Naive thymus-derived CD4-positive, alpha-beta T cell (primary cell): Measurements from ENCODE around the gene STAT6. TPM values are rescaled to one million over a fixed set of nuclear protein-coding genes. Genes with fewer than 3 reads are reported as not detected.

Experiments used
- ATAC-seq: fragments of 150-1000 bp; cut with Tn5 transposase; 2 replicates; pipeline ENCODE4 v1.10.0; 2021; ENCODE audit warnings: mild to moderate bottlenecking, moderate library complexity
- CTCF ChIA-PET: fragments of 350-600 bp; sonication (Branson Sonifier 250); formaldehyde crosslinking; loops from one replicate; lab custom pipeline; 2021; ENCODE audit warnings: antibody characterized with exemption; lab: Charles Lee
- POLR2A ChIA-PET: fragments of 350-600 bp; sonication (Branson Sonifier 250); formaldehyde crosslinking; loops from one replicate; lab custom pipeline; 2021; ENCODE audit warnings: antibody characterized with exemption, inconsistent platforms; lab: Charles Lee
- DNase-seq, 9 donors: peaks; one replicate each; pipeline versions ENCODE4 v3.0.0 to v3.0.0-alpha.2; 2020 to 2022; ENCODE audit warnings: mixed read lengths in 1 of 9
- H3K27ac ChIP-seq: one replicate; pipeline ENCODE4 v1.7.0; 2013; ENCODE audit warnings: mild to moderate bottlenecking, low read depth, low read length, moderate library complexity
- H3K27me3 ChIP-seq, 2 donors: one replicate each; pipeline ENCODE4 v1.7.0; 2013; ENCODE audit warnings: low read length in 2 of 2, mild to moderate bottlenecking in 2 of 2, moderate library complexity in 2 of 2; ENCODE audit not compliant: control insufficient read depth in 2 of 2, insufficient read depth in 2 of 2
- H3K36me3 ChIP-seq, 3 experiments: 1 replicate in 2 of 3; 2 replicates in 1 of 3; pipeline ENCODE4 v1.7.0; 2013; ENCODE audit warnings: low read length in 3 of 3, mild to moderate bottlenecking in 3 of 3, moderate library complexity in 1 of 3; ENCODE audit not compliant: insufficient read depth in 3 of 3, control insufficient read depth in 2 of 3
- H3K4me1 ChIP-seq, 2 donors: one replicate each; pipeline ENCODE4 v1.7.0; 2013; ENCODE audit warnings: low read length in 2 of 2, mild to moderate bottlenecking in 2 of 2, moderate library complexity in 1 of 2; ENCODE audit not compliant: control insufficient read depth in 2 of 2, insufficient read depth in 2 of 2
- H3K4me3 ChIP-seq: 2 replicates; pipeline ENCODE4 v1.7.0; 2013; ENCODE audit warnings: mild to moderate bottlenecking, low read length
- H3K9me3 ChIP-seq, 3 experiments: 1 replicate in 2 of 3; 2 replicates in 1 of 3; pipeline ENCODE4 v1.7.0; 2013; ENCODE audit warnings: low read length in 3 of 3; ENCODE audit not compliant: control insufficient read depth in 2 of 3
- H3K27ac Mint-ChIP-seq, 9 donors: one replicate each; pipeline ENCODE4 v1.8.0; 2020 to 2022; ENCODE audit warnings: mixed read lengths in 9 of 9, mild to moderate bottlenecking in 8 of 9, moderate library complexity in 5 of 9, inconsistent platforms in 2 of 9
- H3K27me3 Mint-ChIP-seq, 5 donors: one replicate each; pipeline ENCODE4 v1.8.0; 2021 to 2022; ENCODE audit warnings: mixed read lengths in 5 of 5, mild to moderate bottlenecking in 1 of 5
- H3K36me3 Mint-ChIP-seq, 5 donors: one replicate each; pipeline ENCODE4 v1.8.0; 2020 to 2022; ENCODE audit warnings: mixed read lengths in 5 of 5, mild to moderate bottlenecking in 3 of 5, inconsistent platforms in 1 of 5
- H3K4me1 Mint-ChIP-seq, 7 donors: one replicate each; pipeline ENCODE4 v1.8.0; 2020 to 2022; ENCODE audit warnings: mixed read lengths in 7 of 7, mild to moderate bottlenecking in 3 of 7, inconsistent platforms in 1 of 7
- H3K4me3 Mint-ChIP-seq, 10 donors: one replicate each; pipeline ENCODE4 v1.8.0; 2020 to 2022; ENCODE audit warnings: mild to moderate bottlenecking in 10 of 10, mixed read lengths in 10 of 10, moderate library complexity in 6 of 10, inconsistent platforms in 2 of 10
- H3K9me3 Mint-ChIP-seq, 11 donors: one replicate each; pipeline ENCODE4 v1.8.0; 2020 to 2022; ENCODE audit warnings: mixed read lengths in 11 of 11, mild to moderate bottlenecking in 4 of 11, inconsistent platforms in 1 of 11, moderate library complexity in 1 of 11
- intact Hi-C, 2 donors: fragments of 100-400 bp; cut with micrococcal nuclease; formaldehyde crosslinking; loops; one replicate each; pipeline ENCODE4 v1.15.1; 2023
- polyA plus RNA-seq, 2 donors: library from polyadenylated mRNA; unstranded; fragments of 300-500 nt; fragmentation: Illumina TruSeq; gene quantifications; one replicate each; pipeline ENCODE4 v1.2.3, GENCODE V29; 2021
- total RNA-seq, 6 experiments: library from RNA in 5 of 6; stranded (reverse) in 5 of 6; gene quantifications; 1 replicate in 5 of 6; 2 replicates in 1 of 6; pipeline ENCODE4 v1.2.3 and lab custom pipeline; 2021 to 2026

The STAT6 gene
- total and polyA plus RNA-seq, 7 experiments from 2014 or later: 99.3 to 403 (median 231) TPM

DNA sequence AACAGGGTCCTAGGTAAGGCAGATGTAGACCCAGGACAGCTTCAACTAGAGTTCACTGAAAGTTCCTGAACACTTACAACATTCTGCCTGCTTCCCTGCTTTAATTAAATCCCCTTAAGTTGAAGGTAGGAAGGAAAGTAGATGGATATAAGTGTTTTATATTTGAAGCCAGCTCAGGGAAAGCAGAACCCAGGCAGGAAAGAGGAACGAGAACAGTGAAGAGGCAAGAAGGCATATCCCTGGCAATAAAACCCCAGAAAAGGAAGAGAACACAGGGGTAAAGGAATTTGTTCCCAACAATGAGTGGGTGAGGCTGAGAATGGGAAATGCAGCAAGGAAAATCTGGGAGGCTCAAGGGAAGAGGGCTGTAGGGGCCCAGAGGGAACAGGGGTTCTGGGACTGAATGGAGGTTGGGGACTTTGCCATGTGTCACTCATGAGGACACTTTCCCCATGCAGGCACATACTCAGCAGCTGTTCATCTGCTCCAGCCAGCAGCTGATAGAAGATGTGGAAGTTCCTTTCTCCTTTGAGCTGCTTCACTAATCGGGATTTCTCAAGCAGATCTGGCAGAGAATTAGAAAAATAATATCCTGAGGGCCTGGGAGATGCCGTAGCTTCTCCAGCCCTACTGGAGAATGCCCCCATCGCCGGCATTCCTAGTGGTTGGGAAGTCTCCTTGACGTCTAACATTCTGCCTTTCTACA is 64.9 kb downstream of the STAT6 start:
- ChIA-PET POLR2A (interaction anchor here (0.8 to 2.4 kb wide), 6 partner anchors 9 to 29 kb away, joined by 3 to 10 read pairs (median 3); no protein-coding TSS in a partner anchor), CTCF (interaction anchor here (1.1 to 2.0 kb wide), 2 partner anchors 17 to 38 kb away, joined by 4 to 8 read pairs; no protein-coding TSS in a partner anchor)
- H3K36me3 ChIP-seq: no peaks in the 10 kb centered on the region
- H3K4me3 ChIP-seq: no peak overlapping the region
- no peaks in the 10 kb centered on the region for H3K9me3 ChIP-seq
- peak overlapping the region in 8 of 10 donors; percentile 45 to 79 (median 64) for H3K4me3 Mint-ChIP-seq
- no peaks in the 10 kb centered on the region for H3K36me3 Mint-ChIP-seq
- H3K4me1 Mint-ChIP-seq: peaks cover 25 to 39% (median 34%) of the 10 kb centered on the region in 7 donors
- DNase-seq (no peak), ATAC-seq (no peak)
- H3K27ac Mint-ChIP-seq: peak overlapping the region in 4 of 9 donors; percentile 9 to 93 (median 58)
- no peak overlapping the region for H3K27ac ChIP-seq
- peaks cover 0 to 6% (median 0%) of the 10 kb centered on the region in 5 donors for H3K27me3 Mint-ChIP-seq
- intact Hi-C loops: loop anchor here (2.0 kb wide), 3 partner anchors 15 to 17 kb away; no protein-coding TSS in a partner anchor
- no peaks in the 10 kb centered on the region for H3K27me3 ChIP-seq
- H3K4me1 ChIP-seq: peaks cover 19 to 20% of the 10 kb centered on the region in 2 donors
- peaks cover 0 to 2% (median 0%) of the 10 kb centered on the region in 11 donors for H3K9me3 Mint-ChIP-seq

Other genes with a start within 250 kb of the STAT6 start
- gene SDR9C7, start 177.0 kb downstream of the STAT6 start, total RNA-seq: not detected
- gene SDR9C7, start 177.0 kb downstream of the STAT6 start, polyA plus RNA-seq: not detected
- 1 to 10 TPM in 3 of 5 experiments, under 1 TPM in 2; 0.44 to 2.0 (median 1.2) TPM for gene RDH16, start 153.8 kb downstream of the STAT6 start, total RNA-seq
- under 1 TPM; 0.19 to 0.22 TPM for gene RDH16, start 153.8 kb downstream of the STAT6 start, polyA plus RNA-seq
- gene ZBTB39, start 104.8 kb downstream of the STAT6 start, total RNA-seq: 10 to 100 TPM in 3 of 5 experiments, 1 to 10 TPM in 2; 5.8 to 12.9 (median 10.7) TPM
- gene ZBTB39, start 104.8 kb downstream of the STAT6 start, polyA plus RNA-seq: 1 to 10 TPM; 2.2 to 3.2 TPM
- 1 to 10 TPM in 1 of 5 experiments, under 1 TPM in 3, not detected in 1; 0.49 to 1.1 (median 0.74) TPM for gene TAC3, start 94.8 kb downstream of the STAT6 start, total RNA-seq
- not detected for gene TAC3, start 94.8 kb downstream of the STAT6 start, polyA plus RNA-seq
- gene MYO1A, start 61.2 kb downstream of the STAT6 start, total RNA-seq: 1 to 10 TPM; 1.3 to 2.3 (median 1.9) TPM
- gene MYO1A, start 61.2 kb downstream of the STAT6 start, polyA plus RNA-seq: under 1 TPM; 0.56 to 0.68 TPM
- 10 to 100 TPM; 13.1 to 47.6 (median 29.3) TPM for gene NEMP1, start 32.6 kb downstream of the STAT6 start, total RNA-seq
- gene NEMP1, start 32.6 kb downstream of the STAT6 start, polyA plus RNA-seq: 1 to 10 TPM; 2.9 to 7.4 TPM
- gene NAB2, start 22.2 kb downstream of the STAT6 start, total RNA-seq: 10 to 100 TPM in 3 of 5 experiments, 1 to 10 TPM in 2; 5.7 to 22.4 (median 15.5) TPM
- gene NAB2, start 22.2 kb downstream of the STAT6 start, polyA plus RNA-seq: 1 to 10 TPM in 1 of 2 donors, under 1 TPM in 1; 0.46 to 2.8 TPM
- 100 to 1,000 TPM in 1 of 5 experiments, 10 to 100 TPM in 3, under 1 TPM in 1; 0.58 to 119 (median 14.8) TPM for gene LRP1, start 17.1 kb upstream of the STAT6 start, total RNA-seq
- 1 to 10 TPM in 1 of 2 donors, under 1 TPM in 1; 0.72 to 1.2 TPM for gene LRP1, start 17.1 kb upstream of the STAT6 start, polyA plus RNA-seq
- gene LRP1-AS, start 36.3 kb upstream of the STAT6 start, total RNA-seq: not detected
- gene LRP1-AS, start 36.3 kb upstream of the STAT6 start, polyA plus RNA-seq: not detected
- under 1 TPM in 1 of 5 experiments, not detected in 4; 0.31 TPM for gene NXPH4, start 105.4 kb upstream of the STAT6 start, total RNA-seq
- gene NXPH4, start 105.4 kb upstream of the STAT6 start, polyA plus RNA-seq: not detected
- gene SHMT2, start 118.3 kb upstream of the STAT6 start, total RNA-seq: 100 to 1,000 TPM in 1 of 5 experiments, 10 to 100 TPM in 4; 21.7 to 175 (median 36.1) TPM
- gene SHMT2, start 118.3 kb upstream of the STAT6 start, polyA plus RNA-seq: 10 to 100 TPM; 29.7 to 40.4 TPM
- 1 to 10 TPM; 2.5 to 7.3 (median 5.6) TPM for gene STAC3, start 139.8 kb upstream of the STAT6 start, total RNA-seq
- not detected for gene STAC3, start 139.8 kb upstream of the STAT6 start, polyA plus RNA-seq